ENCODE results near the gene PHF1. TPM values are rescaled to one million over a fixed set of nuclear protein-coding genes. Genes with fewer than 3 reads are reported as not detected.

The PHF1 gene
- total and polyA plus RNA-seq, 4 experiments from 2014 or later: 61.2 to 220 (median 151) TPM

GRCh38 chr6:33453393-33454008 is 42.7 kb downstream of the PHF1 start:
- no peaks in the 10 kb centered on the region for H3K9me3 ChIP-seq (ENCODE audit: control insufficient read depth in 1 of 2, low read length in 2 of 2)
- Mint-ChIP-seq H3K27me3 (no peaks in the 10 kb centered on the region), H3K27ac (peak overlapping the region; percentile 82 to 98 (median 95)), H3K36me3 (peaks cover 11 to 36% of the 10 kb centered on the region in 2 donors), H3K4me1 (peaks cover 14 to 47% (median 31%) of the 10 kb centered on the region in 4 donors), H3K9me3 (no peaks in the 10 kb centered on the region), H3K4me3 (peak overlapping the region; percentile 93 to 99 (median 97))
- H3K27ac ChIP-seq (ENCODE audit: low read depth, low read length): peak overlapping the region; percentile 78
- H3K27me3 ChIP-seq (ENCODE audit: insufficient read depth, low read length): no peaks in the 10 kb centered on the region
- CTCF ChIA-PET (ENCODE audit: partially characterized antibody): interaction anchor here (1.0 to 1.6 kb wide), 6 partner anchors 35 to 132 kb away, joined by 3 to 12 read pairs (median 4); partner anchors contain the start of gene CUTA
- POLR2A ChIA-PET (ENCODE audit: partially characterized antibody): interaction anchor here (0.6 to 2.6 kb wide), 28 partner anchors 8 to 814 kb away, joined by 3 to 65 read pairs (median 6); partner anchors contain the start of genes B3GALT4, BAK1, CUTA and ITPR3
- DNase-seq: peak in 1 of 5 donors; percentile 6
- H3K36me3 ChIP-seq (ENCODE audit: insufficient read depth, low read length): peaks cover 7% of the 10 kb centered on the region
- intact Hi-C loops (cut with micrococcal nuclease): loop anchor here (1.0 to 10.0 kb wide), 5 partner anchors 22 to 261 kb away; partner anchors contain the start of genes KIFC1 and UQCC2
- peaks cover 29% of the 10 kb centered on the region for H3K4me1 ChIP-seq (ENCODE audit: insufficient read depth, low read length)
- H3K4me3 ChIP-seq (ENCODE audit: low read length in 2 of 2): peak overlapping the region; percentile 84 to 89

- peak within 1 kb of the TSS; percentile 93 to 99 (median 97) for H3K4me3 Mint-ChIP-seq
Observed at GRCh38 chr6:33454009-33454946, 43.5 kb downstream of the PHF1 start, which contains the start of gene ZBTB9. Gene ZBTB9, plus strand, starts transcription at chr6:33454576. Its CDS starts 525 bp downstream, at chr6:33455101.

GRCh38 chr6:33455051-33455450 is 44.2 kb downstream of the PHF1 start:
- H3K27me3 Mint-ChIP-seq: no peaks in the 10 kb centered on the region
- H3K4me3 ChIP-seq (ENCODE audit: low read length in 2 of 2): peak overlapping the region; percentile 84 to 89
- H3K4me1 Mint-ChIP-seq: peaks cover 14 to 43% (median 28%) of the 10 kb centered on the region in 4 donors
- POLR2A ChIA-PET (ENCODE audit: partially characterized antibody): interaction anchor here (0.8 to 2.6 kb wide), 23 partner anchors 9 to 483 kb away, joined by 3 to 65 read pairs (median 6); partner anchors contain the start of genes B3GALT4, BAK1, CUTA and RGL2
- peaks cover 7% of the 10 kb centered on the region for H3K36me3 ChIP-seq (ENCODE audit: insufficient read depth, low read length)
- CTCF ChIA-PET (ENCODE audit: partially characterized antibody): interaction anchor here (1.3 to 1.6 kb wide), 3 partner anchors 26 to 64 kb away, joined by 3 to 12 read pairs (median 5); no protein-coding TSS in a partner anchor
- no peak for DNase-seq
- H3K27me3 ChIP-seq (ENCODE audit: insufficient read depth, low read length): no peaks in the 10 kb centered on the region
- peak overlapping the region; percentile 93 to 99 (median 97) for H3K4me3 Mint-ChIP-seq
- H3K4me1 ChIP-seq (ENCODE audit: insufficient read depth, low read length): peaks cover 29% of the 10 kb centered on the region
- peak overlapping the region; percentile 82 to 98 (median 95) for H3K27ac Mint-ChIP-seq
- intact Hi-C loops (cut with micrococcal nuclease): loop anchor here (2.0 to 10.0 kb wide), 2 partner anchors 116 to 260 kb away; partner anchors contain the start of gene UQCC2
- no peaks in the 10 kb centered on the region for H3K9me3 Mint-ChIP-seq
- H3K36me3 Mint-ChIP-seq: peaks cover 11 to 31% of the 10 kb centered on the region in 2 donors
- H3K9me3 ChIP-seq (ENCODE audit: control insufficient read depth in 1 of 2, low read length in 2 of 2): no peaks in the 10 kb centered on the region
- peak overlapping the region; percentile 78 for H3K27ac ChIP-seq (ENCODE audit: low read depth, low read length)

More at GRCh38 chr6:33454009-33454946, 43.5 kb downstream of the PHF1 start, which contains the start of gene ZBTB9:
- no peaks in the 10 kb centered on the region for H3K9me3 ChIP-seq (ENCODE audit: control insufficient read depth in 1 of 2, low read length in 2 of 2)
- H3K27me3 ChIP-seq (ENCODE audit: insufficient read depth, low read length): no peaks in the 10 kb centered on the region
- H3K27me3 Mint-ChIP-seq: no peaks in the 10 kb centered on the region
- peak within 1 kb of the TSS; percentile 78 for H3K27ac ChIP-seq (ENCODE audit: low read depth, low read length)
- H3K36me3 Mint-ChIP-seq: peaks cover 11 to 31% of the 10 kb centered on the region in 2 donors
- DNase-seq: peak; percentile 92 to 96 (median 92)
- POLR2A ChIA-PET (ENCODE audit: partially characterized antibody): interaction anchor here (0.6 to 2.6 kb wide), 34 partner anchors 9 to 482 kb away, joined by 3 to 65 read pairs (median 4); partner anchors contain the start of genes B3GALT4, BAK1, CUTA and ITPR3
- peaks cover 29% of the 10 kb centered on the region for H3K4me1 ChIP-seq (ENCODE audit: insufficient read depth, low read length)
- H3K27ac Mint-ChIP-seq: peak within 1 kb of the TSS; percentile 82 to 98 (median 95)
- H3K4me3 ChIP-seq (ENCODE audit: low read length in 2 of 2): peak within 1 kb of the TSS; percentile 84 to 89
- peaks cover 7% of the 10 kb centered on the region for H3K36me3 ChIP-seq (ENCODE audit: insufficient read depth, low read length)
- peaks cover 14 to 43% (median 29%) of the 10 kb centered on the region in 4 donors for H3K4me1 Mint-ChIP-seq
- intact Hi-C loops (cut with micrococcal nuclease): loop anchor here (1.0 to 10.0 kb wide), 5 partner anchors 23 to 261 kb away; partner anchors contain the start of genes KIFC1 and UQCC2
- no peaks in the 10 kb centered on the region for H3K9me3 Mint-ChIP-seq
- CTCF ChIA-PET (ENCODE audit: partially characterized antibody): interaction anchor here (1.0 to 1.6 kb wide), 7 partner anchors 25 to 131 kb away, joined by 3 to 12 read pairs (median 4); partner anchors contain the start of gene CUTA

- peaks cover 29% of the 10 kb centered on the region for H3K4me1 ChIP-seq (ENCODE audit: insufficient read depth, low read length)
- peak overlapping the region in 4 of 7 donors; percentile 8 to 41 (median 36) for H3K27ac Mint-ChIP-seq
- ChIA-PET POLR2A (ENCODE audit: partially characterized antibody) (interaction anchor here (0.7 to 1.1 kb wide), 2 partner anchors 30 to 39 kb away, joined by 3 read pairs; no protein-coding TSS in a partner anchor), CTCF (ENCODE audit: partially characterized antibody) (no interaction called here)
- H3K27me3 ChIP-seq (ENCODE audit: insufficient read depth, low read length): no peaks in the 10 kb centered on the region
- peaks cover 7% of the 10 kb centered on the region for H3K36me3 ChIP-seq (ENCODE audit: insufficient read depth, low read length)
- H3K9me3 Mint-ChIP-seq: no peaks in the 10 kb centered on the region
- H3K4me3 Mint-ChIP-seq: peak overlapping the region in 5 of 8 donors; percentile 28 to 68 (median 40)
- no peaks in the 10 kb centered on the region for H3K27me3 Mint-ChIP-seq
- H3K4me1 Mint-ChIP-seq: peaks cover 14 to 43% (median 25%) of the 10 kb centered on the region in 4 donors
- intact Hi-C loops (cut with micrococcal nuclease): loop anchor here (10.0 kb wide), 1 partner anchor 259 kb away; the partner anchor contains the start of gene UQCC2
- DNase-seq: no peak
- H3K4me3 ChIP-seq (ENCODE audit: low read length in 2 of 2): no peak overlapping the region
- no peaks in the 10 kb centered on the region for H3K9me3 ChIP-seq (ENCODE audit: control insufficient read depth in 1 of 2, low read length in 2 of 2)
- no peak overlapping the region for H3K27ac ChIP-seq (ENCODE audit: low read depth, low read length)
- H3K36me3 Mint-ChIP-seq: peaks cover 11 to 31% of the 10 kb centered on the region in 2 donors
Observed at GRCh38 chr6:33456156-33456555, 45.3 kb downstream of the PHF1 start.

- peaks cover 0 to 2% of the 10 kb centered on the region in 2 donors for H3K27me3 Mint-ChIP-seq
- Histone ChIP-seq H3K27me3 (ENCODE audit: insufficient read depth, low read length) (no peaks in the 10 kb centered on the region), H3K36me3 (ENCODE audit: insufficient read depth, low read length) (peaks cover 7% of the 10 kb centered on the region), H3K4me3 (ENCODE audit: low read length in 2 of 2) (no peak overlapping the region), H3K9me3 (ENCODE audit: control insufficient read depth in 1 of 2, low read length in 2 of 2) (no peaks in the 10 kb centered on the region), H3K27ac (ENCODE audit: low read depth, low read length) (no peak overlapping the region), H3K4me1 (ENCODE audit: insufficient read depth, low read length) (peaks cover 17% of the 10 kb centered on the region)
- H3K9me3 Mint-ChIP-seq: no peaks in the 10 kb centered on the region
- peaks cover 6 to 34% (median 17%) of the 10 kb centered on the region in 4 donors for H3K4me1 Mint-ChIP-seq
- no peak for DNase-seq
- peak overlapping the region in 1 of 7 donors; percentile 24 for H3K27ac Mint-ChIP-seq
- CTCF ChIA-PET (ENCODE audit: partially characterized antibody): no interaction called here
- POLR2A ChIA-PET (ENCODE audit: partially characterized antibody): no interaction called here
- intact Hi-C loops (cut with micrococcal nuclease): loop anchor here (10.0 kb wide), 1 partner anchor 256 kb away; the partner anchor contains the start of gene UQCC2
- peaks cover 11 to 29% of the 10 kb centered on the region in 2 donors for H3K36me3 Mint-ChIP-seq
- H3K4me3 Mint-ChIP-seq: no peak overlapping the region
Observed at GRCh38 chr6:33458676-33459075, 47.9 kb downstream of the PHF1 start.

GRCh38 chr6:33459226-33459625 is 48.4 kb downstream of the PHF1 start:
- H3K27ac Mint-ChIP-seq: no peak overlapping the region
- Histone ChIP-seq H3K36me3 (ENCODE audit: insufficient read depth, low read length) (peaks cover 7% of the 10 kb centered on the region), H3K9me3 (ENCODE audit: control insufficient read depth in 1 of 2, low read length in 2 of 2) (no peaks in the 10 kb centered on the region), H3K27me3 (ENCODE audit: insufficient read depth, low read length) (no peaks in the 10 kb centered on the region), H3K27ac (ENCODE audit: low read depth, low read length) (no peak overlapping the region), H3K4me3 (ENCODE audit: low read length in 2 of 2) (no peak overlapping the region), H3K4me1 (ENCODE audit: insufficient read depth, low read length) (peaks cover 13% of the 10 kb centered on the region)
- H3K27me3 Mint-ChIP-seq: peaks cover 0 to 3% of the 10 kb centered on the region in 2 donors
- DNase-seq: no peak
- peaks cover 6 to 30% (median 14%) of the 10 kb centered on the region in 4 donors for H3K4me1 Mint-ChIP-seq
- intact Hi-C loops (cut with micrococcal nuclease): loop anchor here (10.0 kb wide), 1 partner anchor 256 kb away; the partner anchor contains the start of gene UQCC2
- ChIA-PET CTCF (ENCODE audit: partially characterized antibody) (no interaction called here), POLR2A (ENCODE audit: partially characterized antibody) (no interaction called here)
- no peak overlapping the region for H3K4me3 Mint-ChIP-seq
- H3K9me3 Mint-ChIP-seq: no peaks in the 10 kb centered on the region
- peaks cover 11 to 27% of the 10 kb centered on the region in 2 donors for H3K36me3 Mint-ChIP-seq
